ENCODE data around the gene CUL2.
"Not testable (repeated sequence)": the region's sequence is repeated elsewhere in the genome, so short reads cannot be mapped to it uniquely, and the experiment has no call there.

CUL2 gene

GRCh38 chr10:35079265-35079664 is 10.9 kb downstream of the CUL2 start:
- no peak for DNase-seq

- no peak for DNase-seq
These were observed 14.9 kb downstream of the CUL2 start for GRCh38 chr10:35075228-35075627.

GRCh38 chr10:35074266-35074665 is 15.9 kb downstream of the CUL2 start:
- DNase-seq: no peak

GRCh38 chr10:35070521-35070920 is 19.6 kb downstream of the CUL2 start:
- no peak for DNase-seq

- DNase-seq: no peak
These were observed 26.2 kb downstream of the CUL2 start for GRCh38 chr10:35063837-35064454.

GRCh38 chr10:35059481-35059880 is 30.7 kb downstream of the CUL2 start:
- DNase-seq: no peak

GRCh38 chr10:35058686-35059085 is 31.5 kb downstream of the CUL2 start:
- DNase-seq: no peak

- no peak for DNase-seq
These were observed 32.0 kb downstream of the CUL2 start for GRCh38 chr10:35058134-35058533.

- DNase-seq: no peak
These were observed 33.5 kb downstream of the CUL2 start for GRCh38 chr10:35056686-35057085.

- no peak for DNase-seq
These were observed 34.0 kb downstream of the CUL2 start for GRCh38 chr10:35056133-35056532.

GRCh38 chr10:35050568-35050967 is 39.6 kb downstream of the CUL2 start:
- no peak for DNase-seq

GRCh38 chr10:35046074-35046473 is 44.1 kb downstream of the CUL2 start:
- no peak for DNase-seq

- DNase-seq: not testable (repeated sequence)
These were observed 44.9 kb downstream of the CUL2 start for GRCh38 chr10:35045275-35045674.

GRCh38 chr10:35043796-35044344 is 46.3 kb downstream of the CUL2 start:
- DNase-seq: no peak

GRCh38 chr10:35042783-35043182 is 47.4 kb downstream of the CUL2 start:
- no peak for DNase-seq

- no peak for DNase-seq
These were observed 48.6 kb downstream of the CUL2 start for GRCh38 chr10:35041502-35041879.

GRCh38 chr10:35040760-35041501 is 49.2 kb downstream of the CUL2 start:
- DNase-seq: no peak

GRCh38 chr10:35037104-35037503 is 53.0 kb downstream of the CUL2 start:
- no peak for DNase-seq

- no peak for DNase-seq
These were observed 54.5 kb downstream of the CUL2 start for GRCh38 chr10:35035606-35036005.

- DNase-seq: no peak
These were observed 62.6 kb downstream of the CUL2 start for GRCh38 chr10:35027567-35027966.

GRCh38 chr10:35025916-35026315 is 64.2 kb downstream of the CUL2 start:
- DNase-seq: no peak

GRCh38 chr10:35020481-35020880 is 69.7 kb downstream of the CUL2 start:
- no peak for DNase-seq

- no peak for DNase-seq
These were observed 70.8 kb downstream of the CUL2 start for GRCh38 chr10:35019041-35020024.
